Cardiac fibroblast (primary cell): ENCODE results near the gene LGALS3BP.

ENCODE experiments used
- DNase-seq, 2 donors: peaks; one replicate each; pipeline versions ENCODE4 v3.0.0 to v3.0.0-alpha.2; 2010; ENCODE audit warnings: low read depth in 2 of 2
- H3K4me3 ChIP-seq, 2 donors: replicated peaks in 1 of 2; 1 replicate in 1 of 2; 2 replicates in 1 of 2; pipeline ENCODE4 v1.5.1; 2011; ENCODE audit warnings: low read depth in 2 of 2, low read length in 2 of 2, mild to moderate bottlenecking in 2 of 2, moderate library complexity in 1 of 2
- CTCF ChIP-seq: IDR thresholded peaks from one replicate; pipeline ENCODE4 v1.5.1; 2011; ENCODE audit warnings: low read depth, mild to moderate bottlenecking, low read length, inconsistent platforms

Gene LGALS3BP

GRCh38 chr17:78991906-78992532 lies 12.3 kb upstream of the LGALS3BP start:
- H3K4me3 ChIP-seq: no peak overlapping the region
- no peak for DNase-seq

DNA sequence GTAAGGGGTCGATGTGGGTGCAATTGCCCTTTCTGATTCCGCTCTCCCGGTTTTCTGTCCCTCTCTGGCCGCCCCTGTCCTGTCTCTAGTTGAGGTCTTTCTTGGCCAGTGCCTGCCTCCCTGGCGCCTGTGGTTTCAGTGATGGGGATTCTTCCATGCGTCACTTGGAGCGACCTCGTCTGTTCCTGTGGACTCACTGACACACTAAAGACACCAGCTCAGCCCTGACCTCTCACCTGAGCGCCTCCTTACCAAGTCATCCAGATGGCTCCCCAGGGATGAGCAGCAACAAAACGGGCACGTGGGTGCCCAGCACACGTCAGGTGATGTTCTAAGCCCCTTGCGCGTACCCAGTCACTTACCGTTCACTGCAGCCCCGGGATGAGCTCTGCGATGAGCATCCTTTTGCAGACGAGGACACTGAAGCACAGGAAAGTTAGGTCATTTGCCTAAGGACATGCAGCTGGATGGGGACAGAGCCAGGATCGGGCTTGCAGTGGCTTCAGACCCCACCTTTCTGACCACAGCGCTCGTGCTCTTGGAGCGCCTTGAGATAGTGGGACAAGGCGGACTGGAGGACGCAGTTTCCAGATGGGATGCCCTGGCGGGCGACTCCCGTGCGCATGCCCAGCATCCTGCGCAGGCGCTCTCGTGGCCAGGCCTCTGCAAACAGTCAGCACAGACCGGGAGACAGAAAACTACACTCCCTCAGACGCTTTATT lies 11.5 kb upstream of the LGALS3BP start:
- no peak for DNase-seq
- TF ChIP-seq CTCF: no peak
- no peak overlapping the region for H3K4me3 ChIP-seq

More at GRCh38 chr17:78991906-78992532, 12.3 kb upstream of the LGALS3BP start:
- no peak for TF ChIP-seq CTCF

DNA sequence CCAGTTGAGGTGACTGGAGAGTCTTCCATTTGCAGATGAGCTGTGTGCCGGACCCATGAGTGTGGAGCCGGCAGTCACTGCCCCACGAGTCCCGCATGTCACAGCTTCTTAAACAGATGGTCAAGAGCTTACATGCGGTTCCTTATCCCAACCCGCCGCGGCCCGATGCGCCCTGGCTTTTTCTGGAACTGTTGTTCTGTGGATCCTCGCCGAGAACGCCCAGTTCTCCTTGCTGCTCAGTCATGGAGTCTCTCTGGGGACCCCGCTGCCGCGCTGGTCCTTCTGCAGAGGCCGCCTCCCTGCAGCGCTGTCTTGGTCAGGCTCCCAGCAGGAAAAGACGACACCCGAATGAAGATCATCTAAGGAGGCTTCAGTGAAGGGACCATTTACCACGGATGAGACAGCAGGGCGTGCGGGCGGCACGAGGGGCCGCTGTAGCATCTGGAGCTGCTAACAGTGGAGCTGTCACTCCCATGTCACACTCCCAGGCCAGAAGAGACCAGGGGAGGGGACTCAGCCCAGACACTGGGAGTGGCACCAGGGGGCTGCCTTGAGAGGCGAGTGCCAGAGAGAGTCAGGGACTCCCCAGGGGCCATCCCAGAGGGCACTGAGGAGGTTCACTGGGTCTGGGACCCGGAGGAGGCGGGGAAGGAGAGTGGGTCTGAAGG lies 10.8 kb upstream of the LGALS3BP start:
- DNase-seq: no peak
- H3K4me3 ChIP-seq: no peak overlapping the region
- TF ChIP-seq CTCF: no peak

DNA sequence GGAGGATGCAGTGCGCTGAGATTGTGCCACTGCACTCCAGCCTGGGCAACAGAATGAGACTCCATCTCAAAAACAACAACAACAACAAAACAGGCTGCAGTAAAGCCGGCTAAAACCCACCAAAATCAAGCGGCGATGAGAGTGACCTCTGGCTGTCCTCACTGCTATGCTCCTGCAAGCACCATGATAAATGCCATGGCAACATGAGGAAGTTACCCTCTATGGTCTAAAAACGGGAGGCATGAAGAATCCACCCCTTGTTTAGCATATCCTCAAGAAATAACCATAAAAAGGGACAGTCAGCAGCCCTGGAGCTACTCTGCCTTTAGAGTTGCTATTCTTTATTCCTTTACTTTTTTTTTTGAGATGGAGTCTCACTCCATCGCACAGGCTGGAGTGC lies 8.4 kb upstream of the LGALS3BP start:
- H3K4me3 ChIP-seq: no peak overlapping the region
- DNase-seq: peak in 1 of 2 donors; percentile 71
- TF ChIP-seq CTCF: no peak

DNA sequence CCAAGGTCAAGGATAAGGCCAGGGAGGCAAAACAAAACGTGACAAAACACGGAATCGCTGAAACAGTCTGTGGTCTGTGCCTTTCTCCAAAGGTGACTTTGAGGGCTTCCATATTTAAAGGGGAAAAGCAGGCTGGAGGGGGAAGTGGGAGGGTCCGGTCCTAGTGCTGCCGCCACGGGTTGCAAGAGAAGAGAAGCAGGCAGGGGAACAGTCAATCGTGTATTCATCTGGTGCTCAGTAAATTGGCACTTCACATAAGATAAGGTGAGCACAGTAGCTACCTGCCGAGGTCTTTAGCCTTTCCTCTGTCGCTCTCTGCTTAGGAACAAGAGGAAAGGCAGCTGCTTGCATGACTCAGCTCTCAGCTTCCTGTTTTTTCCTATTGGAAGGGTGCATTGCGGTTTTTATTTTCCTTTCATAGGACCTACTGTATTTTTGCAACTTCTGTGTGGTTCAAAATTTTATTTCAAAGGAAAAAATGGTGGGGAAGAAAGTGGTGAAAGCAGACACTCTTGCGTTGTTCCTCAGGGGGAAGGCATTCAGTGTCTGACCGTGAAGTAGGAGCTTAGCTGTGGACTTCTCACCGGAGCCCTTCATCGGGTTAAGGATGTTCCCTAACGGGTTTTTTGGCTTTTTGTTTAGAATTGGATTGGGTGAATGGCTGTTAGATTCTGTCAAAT lies 7.1 kb upstream of the LGALS3BP start:
- peak; percentile 73 to 79 for DNase-seq
- no peak for TF ChIP-seq CTCF
- H3K4me3 ChIP-seq: peak overlapping the region; percentile 21 to 41

GRCh38 chr17:78986048-78986648 lies 6.4 kb upstream of the LGALS3BP start:
- H3K4me3 ChIP-seq: peak overlapping the region; percentile 21 to 41
- peak; percentile 40 for TF ChIP-seq CTCF
- peak; percentile 68 to 82 for DNase-seq
